Liver (tissue), 9 donors: ENCODE results near the gene ESRP2. TPM values are rescaled to one million over a fixed set of nuclear protein-coding genes. Genes with fewer than 3 reads are reported as not detected.

Experiments used
- DNase-seq: peaks from one replicate; pipeline ENCODE4 v3.0.0-alpha.2; 2017; ENCODE audit warnings: low spot score
- H3K27ac ChIP-seq, 2 donors: one replicate each; pipeline ENCODE4 v1.7.0; 2013; ENCODE audit warnings: inconsistent platforms in 2 of 2, low read length in 2 of 2, control low read depth in 1 of 2, low read depth in 1 of 2, mild to moderate bottlenecking in 1 of 2
- H3K27me3 ChIP-seq, 4 donors: one replicate each; pipeline versions ENCODE4 v1.6.1 to v1.7.0; 2013; ENCODE audit warnings: low read length in 3 of 4, inconsistent platforms in 1 of 4, mild to moderate bottlenecking in 1 of 4, moderate library complexity in 1 of 4; ENCODE audit not compliant: control insufficient read depth in 4 of 4, insufficient read depth in 4 of 4
- H3K36me3 ChIP-seq, 4 donors: one replicate each; pipeline versions ENCODE4 v1.6.1 to v1.7.0; 2013; ENCODE audit warnings: low read length in 3 of 4, mild to moderate bottlenecking in 3 of 4, low read depth in 1 of 4, moderate library complexity in 1 of 4; ENCODE audit not compliant: control insufficient read depth in 4 of 4, insufficient read depth in 3 of 4
- H3K4me1 ChIP-seq, 4 donors: one replicate each; pipeline versions ENCODE4 v1.6.1 to v1.7.0; 2013; ENCODE audit warnings: low read length in 3 of 4, mild to moderate bottlenecking in 3 of 4, moderate library complexity in 1 of 4; ENCODE audit not compliant: control insufficient read depth in 4 of 4, insufficient read depth in 4 of 4
- H3K4me3 ChIP-seq, 3 donors: one replicate each; pipeline versions ENCODE4 v1.6.1 to v1.7.0; 2013; ENCODE audit warnings: low read length in 3 of 3, control low read depth in 1 of 3, low read depth in 1 of 3, mild to moderate bottlenecking in 1 of 3
- H3K9ac ChIP-seq, 2 donors: one replicate each; pipeline ENCODE4 v1.7.0; 2013; ENCODE audit warnings: low read length in 2 of 2, mild to moderate bottlenecking in 2 of 2, moderate library complexity in 2 of 2, control low read depth in 1 of 2, low read depth in 1 of 2
- H3K9me3 ChIP-seq, 4 donors: one replicate each; pipeline versions ENCODE4 v1.6.1 to v1.7.0; 2013; ENCODE audit warnings: low read length in 3 of 4; ENCODE audit not compliant: control insufficient read depth in 4 of 4
- FOXA1 ChIP-seq: IDR thresholded peaks from 2 replicates; pipeline ENCODE4 v1.6.1; 2016; ENCODE audit warnings: antibody characterized with exemption
- FOXA2 ChIP-seq: IDR thresholded peaks from 2 replicates; pipeline ENCODE4 v1.6.1; 2016; ENCODE audit warnings: antibody characterized with exemption
- GABPA ChIP-seq, 2 donors: IDR thresholded peaks in 1 of 2; conservative IDR thresholded peaks in 1 of 2; 2 replicates each; pipeline ENCODE4 v1.6.1; 2016; ENCODE audit warnings: antibody characterized with exemption in 2 of 2, mild to moderate bottlenecking in 1 of 2, moderate library complexity in 1 of 2
- HNF4G ChIP-seq: IDR thresholded peaks from 2 replicates; pipeline ENCODE4 v1.6.1; 2016; ENCODE audit warnings: antibody characterized with exemption
- JUND ChIP-seq, 2 donors: IDR thresholded peaks; 2 replicates each; pipeline ENCODE4 v1.6.1; 2016; ENCODE audit warnings: antibody characterized with exemption in 2 of 2
- RAD21 ChIP-seq, 2 donors: IDR thresholded peaks; 2 replicates each; pipeline ENCODE4 v1.6.1; 2016; ENCODE audit warnings: antibody characterized with exemption in 2 of 2, mild to moderate bottlenecking in 2 of 2
- RXRA ChIP-seq, 2 donors: IDR thresholded peaks; 2 replicates each; pipeline ENCODE4 v1.6.1; 2017 to 2018; ENCODE audit warnings: antibody characterized with exemption in 2 of 2, mild to moderate bottlenecking in 1 of 2
- SP1 ChIP-seq: IDR thresholded peaks from 2 replicates; pipeline ENCODE4 v1.6.1; 2018; ENCODE audit warnings: antibody characterized with exemption, mild to moderate bottlenecking
- TAF1 ChIP-seq: conservative IDR thresholded peaks from 2 replicates; pipeline ENCODE4 v1.6.1; 2016; ENCODE audit warnings: antibody characterized with exemption, mild to moderate bottlenecking
- WGBS: extraction: QIAGEN DNeasy Blood & Tissue Kit; methylation state at CpG from one replicate; pipeline ENCODE4 v1.1.7; 2013; 5-methylcytosine and 5-hydroxymethylcytosine counted together
- polyA plus RNA-seq, 2 donors: library from polyadenylated mRNA; stranded (reverse) in 1 of 2; unstranded in 1 of 2; fragments of 200-250 nt in 1 of 2; fragments of >200 nt in 1 of 2; fragmentation: Nextera tagmentation in 1 of 2; extraction: Ambion mirVana in 1 of 2; gene quantifications; one replicate each; pipeline versions ENCODE4 v1.2.1 to v1.2.3, GENCODE V29; 2013 to 2015
- total RNA-seq, 2 donors: library from RNA; depleted of rRNA; stranded (reverse); fragments of >200 nt; gene quantifications; one replicate each; pipeline ENCODE4 v1.2.3, GENCODE V29; 2014
- TF ChIP-seq, protein P1 (sequence below): IDR thresholded peaks from 2 replicates; pipeline ENCODE4 v1.6.1; 2016; ENCODE audit warnings: antibody characterized with exemption
- TF ChIP-seq, protein P2 (sequence below): IDR thresholded peaks from 2 replicates; pipeline ENCODE4 v1.6.1; 2016; ENCODE audit warnings: antibody characterized with exemption
- TF ChIP-seq, protein P3 (sequence below): fragments of 150-350 bp; IDR thresholded peaks from 2 replicates; pipeline ENCODE4 v1.5.1; 2017; ENCODE audit warnings: improper control_type of control experiment, low read depth, low read length; ENCODE audit not compliant: missing input control
- TF ChIP-seq, protein P4 (sequence below): IDR thresholded peaks from 2 replicates; pipeline ENCODE4 v1.6.1; 2016; ENCODE audit warnings: antibody characterized with exemption, mild to moderate bottlenecking
- TF ChIP-seq, protein P5 (sequence below): IDR thresholded peaks from 2 replicates; pipeline ENCODE4 v1.6.1; 2016; ENCODE audit warnings: antibody characterized with exemption
- donor health status: healthy.
- donor health status: healthy.
- donor health status: healthy.
- donor health status: healthy.
- donor health status: healthy.

ESRP2 gene
- total and polyA plus RNA-seq, 4 donors: 21.0 to 84.8 (median 45.7) TPM

GRCh38 chr16:68273459-68273858, 37.5 kb upstream of the ESRP2 start:
- Histone ChIP-seq H3K9me3 (no peaks in the 10 kb centered on the region), H3K4me3 (no peak overlapping the region), H3K36me3 (no peaks in the 10 kb centered on the region), H3K27me3 (no peaks in the 10 kb centered on the region), H3K9ac (no peak overlapping the region), H3K4me1 (no peaks in the 10 kb centered on the region), H3K27ac (no peak overlapping the region)
- TF ChIP-seq, protein P1, sequence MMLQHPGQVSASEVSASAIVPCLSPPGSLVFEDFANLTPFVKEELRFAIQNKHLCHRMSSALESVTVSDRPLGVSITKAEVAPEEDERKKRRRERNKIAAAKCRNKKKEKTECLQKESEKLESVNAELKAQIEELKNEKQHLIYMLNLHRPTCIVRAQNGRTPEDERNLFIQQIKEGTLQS: no peak
- TF ChIP-seq RAD21 (IDR thresholded peaks at IDR 0.05): no peak
- TF ChIP-seq SP1: no peak
- no peak for TF ChIP-seq HNF4G
- WGBS: 94% methylated on average over 5 of the region's 5 CpGs
- DNase-seq: no peak

DNA sequence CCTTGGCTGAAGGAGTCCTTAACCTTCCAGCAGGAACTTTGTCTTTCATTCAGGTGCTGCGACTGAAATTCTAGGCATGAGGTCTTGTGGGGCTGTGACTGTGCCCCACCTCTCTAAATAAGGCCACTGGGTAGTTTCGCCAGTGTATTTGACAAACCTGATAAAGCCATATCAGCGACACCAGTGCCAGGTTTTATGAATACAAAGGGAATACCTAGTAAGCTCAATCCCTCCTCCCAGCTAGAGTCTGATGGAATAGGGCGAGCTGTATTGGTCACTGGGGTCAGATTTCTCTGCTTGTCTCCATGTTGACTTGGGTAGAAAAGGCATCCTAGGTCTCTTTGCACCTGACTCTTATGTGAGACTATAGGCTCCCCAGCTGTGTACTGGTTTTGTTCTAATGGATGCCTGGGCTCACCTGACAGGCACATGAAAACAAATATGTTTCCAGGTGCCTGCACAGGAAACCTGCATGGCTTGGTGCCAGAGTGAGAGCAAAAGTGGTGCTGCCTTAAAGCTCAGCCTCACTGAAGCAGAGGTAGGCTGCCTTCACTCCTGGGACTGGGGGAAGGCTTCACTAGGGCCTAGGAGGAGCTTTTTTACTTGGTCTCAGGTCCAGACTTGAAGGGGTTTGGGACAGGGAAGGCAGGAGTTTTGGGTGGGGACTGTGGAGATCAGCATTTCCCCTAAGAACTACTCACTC, 36.7 kb upstream of the ESRP2 start:
- no peak for TF ChIP-seq RXRA (IDR thresholded peaks at IDR 0.05)
- no peak for TF ChIP-seq FOXA2
- TF ChIP-seq GABPA (IDR thresholded peaks at IDR 0.05 in 1 of 2, conservative IDR thresholded peaks at IDR 0.05 in 1 of 2): no peak
- TF ChIP-seq, protein P2, sequence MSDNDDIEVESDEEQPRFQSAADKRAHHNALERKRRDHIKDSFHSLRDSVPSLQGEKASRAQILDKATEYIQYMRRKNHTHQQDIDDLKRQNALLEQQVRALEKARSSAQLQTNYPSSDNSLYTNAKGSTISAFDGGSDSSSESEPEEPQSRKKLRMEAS: no peak
- TF ChIP-seq, protein P3, sequence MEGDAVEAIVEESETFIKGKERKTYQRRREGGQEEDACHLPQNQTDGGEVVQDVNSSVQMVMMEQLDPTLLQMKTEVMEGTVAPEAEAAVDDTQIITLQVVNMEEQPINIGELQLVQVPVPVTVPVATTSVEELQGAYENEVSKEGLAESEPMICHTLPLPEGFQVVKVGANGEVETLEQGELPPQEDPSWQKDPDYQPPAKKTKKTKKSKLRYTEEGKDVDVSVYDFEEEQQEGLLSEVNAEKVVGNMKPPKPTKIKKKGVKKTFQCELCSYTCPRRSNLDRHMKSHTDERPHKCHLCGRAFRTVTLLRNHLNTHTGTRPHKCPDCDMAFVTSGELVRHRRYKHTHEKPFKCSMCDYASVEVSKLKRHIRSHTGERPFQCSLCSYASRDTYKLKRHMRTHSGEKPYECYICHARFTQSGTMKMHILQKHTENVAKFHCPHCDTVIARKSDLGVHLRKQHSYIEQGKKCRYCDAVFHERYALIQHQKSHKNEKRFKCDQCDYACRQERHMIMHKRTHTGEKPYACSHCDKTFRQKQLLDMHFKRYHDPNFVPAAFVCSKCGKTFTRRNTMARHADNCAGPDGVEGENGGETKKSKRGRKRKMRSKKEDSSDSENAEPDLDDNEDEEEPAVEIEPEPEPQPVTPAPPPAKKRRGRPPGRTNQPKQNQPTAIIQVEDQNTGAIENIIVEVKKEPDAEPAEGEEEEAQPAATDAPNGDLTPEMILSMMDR: no peak
- no peak for TF ChIP-seq FOXA1
- TF ChIP-seq SP1: no peak
- TF ChIP-seq, protein P4, sequence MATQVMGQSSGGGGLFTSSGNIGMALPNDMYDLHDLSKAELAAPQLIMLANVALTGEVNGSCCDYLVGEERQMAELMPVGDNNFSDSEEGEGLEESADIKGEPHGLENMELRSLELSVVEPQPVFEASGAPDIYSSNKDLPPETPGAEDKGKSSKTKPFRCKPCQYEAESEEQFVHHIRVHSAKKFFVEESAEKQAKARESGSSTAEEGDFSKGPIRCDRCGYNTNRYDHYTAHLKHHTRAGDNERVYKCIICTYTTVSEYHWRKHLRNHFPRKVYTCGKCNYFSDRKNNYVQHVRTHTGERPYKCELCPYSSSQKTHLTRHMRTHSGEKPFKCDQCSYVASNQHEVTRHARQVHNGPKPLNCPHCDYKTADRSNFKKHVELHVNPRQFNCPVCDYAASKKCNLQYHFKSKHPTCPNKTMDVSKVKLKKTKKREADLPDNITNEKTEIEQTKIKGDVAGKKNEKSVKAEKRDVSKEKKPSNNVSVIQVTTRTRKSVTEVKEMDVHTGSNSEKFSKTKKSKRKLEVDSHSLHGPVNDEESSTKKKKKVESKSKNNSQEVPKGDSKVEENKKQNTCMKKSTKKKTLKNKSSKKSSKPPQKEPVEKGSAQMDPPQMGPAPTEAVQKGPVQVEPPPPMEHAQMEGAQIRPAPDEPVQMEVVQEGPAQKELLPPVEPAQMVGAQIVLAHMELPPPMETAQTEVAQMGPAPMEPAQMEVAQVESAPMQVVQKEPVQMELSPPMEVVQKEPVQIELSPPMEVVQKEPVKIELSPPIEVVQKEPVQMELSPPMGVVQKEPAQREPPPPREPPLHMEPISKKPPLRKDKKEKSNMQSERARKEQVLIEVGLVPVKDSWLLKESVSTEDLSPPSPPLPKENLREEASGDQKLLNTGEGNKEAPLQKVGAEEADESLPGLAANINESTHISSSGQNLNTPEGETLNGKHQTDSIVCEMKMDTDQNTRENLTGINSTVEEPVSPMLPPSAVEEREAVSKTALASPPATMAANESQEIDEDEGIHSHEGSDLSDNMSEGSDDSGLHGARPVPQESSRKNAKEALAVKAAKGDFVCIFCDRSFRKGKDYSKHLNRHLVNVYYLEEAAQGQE: no peak
- Histone ChIP-seq H3K9ac (no peak overlapping the region), H3K27me3 (no peaks in the 10 kb centered on the region), H3K36me3 (no peaks in the 10 kb centered on the region), H3K27ac (no peak overlapping the region), H3K4me3 (no peak overlapping the region), H3K4me1 (no peaks in the 10 kb centered on the region), H3K9me3 (no peaks in the 10 kb centered on the region)
- DNase-seq: no peak
- WGBS: 90% methylated on average over 4 of the region's 4 CpGs

DNA sequence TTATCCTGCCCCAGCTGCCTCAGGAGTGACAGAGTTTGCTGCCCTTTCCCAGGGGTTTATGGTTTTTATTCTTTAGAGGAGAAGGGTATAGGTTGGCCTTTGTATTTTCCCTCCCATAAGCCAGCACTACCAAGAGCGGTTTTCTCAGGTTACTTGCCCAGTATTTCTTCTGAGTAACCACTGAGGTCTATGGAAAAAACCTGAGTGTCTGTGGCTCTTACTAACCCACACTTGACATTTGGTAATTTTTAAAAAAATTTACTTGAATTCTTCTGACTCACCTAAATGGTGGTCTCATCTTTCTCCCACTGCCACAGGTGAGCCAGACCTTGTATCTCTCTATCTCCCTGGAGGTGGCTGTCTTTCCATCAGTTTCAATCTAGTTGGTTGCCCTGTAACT, 34.4 kb upstream of the ESRP2 start:
- TF ChIP-seq TAF1 (no peak), JUND (IDR thresholded peaks at IDR 0.05) (no peak), HNF4G (no peak)
- TF ChIP-seq, protein P5, sequence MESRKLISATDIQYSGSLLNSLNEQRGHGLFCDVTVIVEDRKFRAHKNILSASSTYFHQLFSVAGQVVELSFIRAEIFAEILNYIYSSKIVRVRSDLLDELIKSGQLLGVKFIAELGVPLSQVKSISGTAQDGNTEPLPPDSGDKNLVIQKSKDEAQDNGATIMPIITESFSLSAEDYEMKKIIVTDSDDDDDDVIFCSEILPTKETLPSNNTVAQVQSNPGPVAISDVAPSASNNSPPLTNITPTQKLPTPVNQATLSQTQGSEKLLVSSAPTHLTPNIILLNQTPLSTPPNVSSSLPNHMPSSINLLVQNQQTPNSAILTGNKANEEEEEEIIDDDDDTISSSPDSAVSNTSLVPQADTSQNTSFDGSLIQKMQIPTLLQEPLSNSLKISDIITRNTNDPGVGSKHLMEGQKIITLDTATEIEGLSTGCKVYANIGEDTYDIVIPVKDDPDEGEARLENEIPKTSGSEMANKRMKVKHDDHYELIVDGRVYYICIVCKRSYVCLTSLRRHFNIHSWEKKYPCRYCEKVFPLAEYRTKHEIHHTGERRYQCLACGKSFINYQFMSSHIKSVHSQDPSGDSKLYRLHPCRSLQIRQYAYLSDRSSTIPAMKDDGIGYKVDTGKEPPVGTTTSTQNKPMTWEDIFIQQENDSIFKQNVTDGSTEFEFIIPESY: no peak
- Histone ChIP-seq H3K27me3 (no peaks in the 10 kb centered on the region), H3K4me1 (no peaks in the 10 kb centered on the region), H3K27ac (no peak overlapping the region), H3K9ac (no peak overlapping the region), H3K9me3 (no peaks in the 10 kb centered on the region), H3K4me3 (no peak overlapping the region), H3K36me3 (no peaks in the 10 kb centered on the region)
- 65% methylated on average over 1 of the region's 1 CpG for WGBS
- no peak for DNase-seq
